Duodenal mucosa (tissue), 2 donors: ENCODE results near the gene DPYSL3.

Source experiments
- H3K27ac ChIP-seq: one replicate; pipeline ENCODE4 v1.7.0; 2013; ENCODE audit warnings: low read depth, low read length
- H3K27me3 ChIP-seq, 2 donors: one replicate each; pipeline ENCODE4 v1.7.0; 2013; ENCODE audit warnings: low read length in 2 of 2, control low read depth in 1 of 2; ENCODE audit not compliant: insufficient read depth in 2 of 2, control insufficient read depth in 1 of 2
- H3K36me3 ChIP-seq, 2 donors: one replicate each; pipeline ENCODE4 v1.7.0; 2013; ENCODE audit warnings: low read length in 2 of 2, control low read depth in 1 of 2; ENCODE audit not compliant: insufficient read depth in 2 of 2, control insufficient read depth in 1 of 2
- H3K4me1 ChIP-seq, 2 donors: one replicate each; pipeline ENCODE4 v1.7.0; 2013; ENCODE audit warnings: low read length in 2 of 2, control low read depth in 1 of 2; ENCODE audit not compliant: insufficient read depth in 2 of 2, control insufficient read depth in 1 of 2
- H3K4me3 ChIP-seq, 2 donors: one replicate each; pipeline ENCODE4 v1.7.0; 2013; ENCODE audit warnings: low read length in 2 of 2, low read depth in 1 of 2
- H3K9ac ChIP-seq, 2 donors: one replicate each; pipeline ENCODE4 v1.7.0; 2013; ENCODE audit warnings: low read length in 2 of 2, low read depth in 1 of 2
- H3K9me3 ChIP-seq, 2 donors: one replicate each; pipeline ENCODE4 v1.7.0; 2013; ENCODE audit warnings: low read length in 2 of 2, control low read depth in 1 of 2; ENCODE audit not compliant: control insufficient read depth in 1 of 2

Gene DPYSL3

GRCh38 chr5:147479949-147480348 lies 29.9 kb downstream of the DPYSL3 start:
- H3K4me1 ChIP-seq: peaks cover 0 to 14% of the 10 kb centered on the region in 2 donors
- no peaks in the 10 kb centered on the region for H3K9me3 ChIP-seq
- H3K27ac ChIP-seq: no peak overlapping the region
- no peaks in the 10 kb centered on the region for H3K27me3 ChIP-seq
- no peak overlapping the region for H3K9ac ChIP-seq
- H3K36me3 ChIP-seq: no peaks in the 10 kb centered on the region
- H3K4me3 ChIP-seq: no peak overlapping the region

GRCh38 chr5:147479444-147479843 lies 30.4 kb downstream of the DPYSL3 start:
- H3K9ac ChIP-seq: no peak overlapping the region
- no peaks in the 10 kb centered on the region for H3K36me3 ChIP-seq
- H3K9me3 ChIP-seq: no peaks in the 10 kb centered on the region
- H3K27ac ChIP-seq: no peak overlapping the region
- H3K4me3 ChIP-seq: no peak overlapping the region
- H3K27me3 ChIP-seq: no peaks in the 10 kb centered on the region
- peaks cover 0 to 14% of the 10 kb centered on the region in 2 donors for H3K4me1 ChIP-seq

GRCh38 chr5:147474140-147474539 lies 35.7 kb downstream of the DPYSL3 start:
- Histone ChIP-seq H3K4me1 (no peaks in the 10 kb centered on the region), H3K4me3 (no peak overlapping the region)

GRCh38 chr5:147472664-147473475 lies 37.0 kb downstream of the DPYSL3 start:
- H3K9ac ChIP-seq: no peak overlapping the region
- H3K27ac ChIP-seq: no peak overlapping the region
- H3K27me3 ChIP-seq: no peaks in the 10 kb centered on the region
- H3K4me1 ChIP-seq: no peaks in the 10 kb centered on the region
- H3K9me3 ChIP-seq: no peaks in the 10 kb centered on the region
- no peaks in the 10 kb centered on the region for H3K36me3 ChIP-seq
- H3K4me3 ChIP-seq: no peak overlapping the region

More at GRCh38 chr5:147474140-147474539, 35.7 kb downstream of the DPYSL3 start:
- no peaks in the 10 kb centered on the region for H3K9me3 ChIP-seq
- no peaks in the 10 kb centered on the region for H3K36me3 ChIP-seq
- no peak overlapping the region for H3K9ac ChIP-seq
- no peaks in the 10 kb centered on the region for H3K27me3 ChIP-seq
- H3K27ac ChIP-seq: no peak overlapping the region

- Histone ChIP-seq H3K9ac (no peak overlapping the region), H3K27ac (no peak overlapping the region), H3K36me3 (no peaks in the 10 kb centered on the region), H3K9me3 (no peaks in the 10 kb centered on the region), H3K4me3 (no peak overlapping the region), H3K27me3 (no peaks in the 10 kb centered on the region), H3K4me1 (no peaks in the 10 kb centered on the region)
Measured at GRCh38 chr5:147467973-147468508, 41.8 kb downstream of the DPYSL3 start.

GRCh38 chr5:147466360-147466980 lies 43.4 kb downstream of the DPYSL3 start:
- H3K4me1 ChIP-seq: no peaks in the 10 kb centered on the region
- no peak overlapping the region for H3K4me3 ChIP-seq
- no peak overlapping the region for H3K27ac ChIP-seq
- no peaks in the 10 kb centered on the region for H3K27me3 ChIP-seq
- no peak overlapping the region for H3K9ac ChIP-seq
- no peaks in the 10 kb centered on the region for H3K9me3 ChIP-seq
- no peaks in the 10 kb centered on the region for H3K36me3 ChIP-seq

- no peak overlapping the region for H3K27ac ChIP-seq
- H3K36me3 ChIP-seq: no peaks in the 10 kb centered on the region
- H3K27me3 ChIP-seq: no peaks in the 10 kb centered on the region
- no peaks in the 10 kb centered on the region for H3K9me3 ChIP-seq
- H3K4me3 ChIP-seq: no peak overlapping the region
- no peak overlapping the region for H3K9ac ChIP-seq
- H3K4me1 ChIP-seq: no peaks in the 10 kb centered on the region
Measured at GRCh38 chr5:147465747-147466146, 44.1 kb downstream of the DPYSL3 start.

- Histone ChIP-seq H3K4me3 (no peak overlapping the region), H3K9me3 (no peaks in the 10 kb centered on the region), H3K9ac (no peak overlapping the region), H3K27ac (no peak overlapping the region), H3K27me3 (no peaks in the 10 kb centered on the region), H3K36me3 (no peaks in the 10 kb centered on the region), H3K4me1 (no peaks in the 10 kb centered on the region)
Measured at GRCh38 chr5:147464211-147464610, 45.7 kb downstream of the DPYSL3 start.

GRCh38 chr5:147461915-147462314 lies 48.0 kb downstream of the DPYSL3 start:
- no peaks in the 10 kb centered on the region for H3K9me3 ChIP-seq
- H3K9ac ChIP-seq: no peak overlapping the region
- H3K27ac ChIP-seq: no peak overlapping the region
- H3K36me3 ChIP-seq: no peaks in the 10 kb centered on the region
- no peak overlapping the region for H3K4me3 ChIP-seq
- no peaks in the 10 kb centered on the region for H3K27me3 ChIP-seq
- H3K4me1 ChIP-seq: no peaks in the 10 kb centered on the region

- no peak overlapping the region for H3K9ac ChIP-seq
- H3K4me3 ChIP-seq: no peak overlapping the region
- H3K36me3 ChIP-seq: no peaks in the 10 kb centered on the region
- H3K4me1 ChIP-seq: no peaks in the 10 kb centered on the region
- H3K9me3 ChIP-seq: no peaks in the 10 kb centered on the region
- H3K27ac ChIP-seq: no peak overlapping the region
- H3K27me3 ChIP-seq: peaks cover 5 to 7% of the 10 kb centered on the region in 2 donors
Measured at GRCh38 chr5:147460380-147460779, 49.5 kb downstream of the DPYSL3 start.
